GM21526 (cell line): ENCODE measurements around the gene LMBR1.
"Not testable (repeated sequence)": the region's sequence is repeated elsewhere in the genome, so short reads cannot be mapped to it uniquely, and the experiment has no call there.

Experiments
- ATAC-seq: cut with Tn5 transposase; IDR thresholded peaks from one replicate; pipeline ENCODE4 v1.9.1; 2021; ENCODE audit warnings: moderate library complexity; ENCODE audit not compliant: unreplicated experiment, low FRiP score

The LMBR1 gene

GRCh38 chr7:156666368-156667109 is 226.4 kb downstream of the LMBR1 start:
- no peak for ATAC-seq

GRCh38 chr7:156665101-156665500 is 227.9 kb downstream of the LMBR1 start:
- ATAC-seq = no peak

GRCh38 chr7:156662277-156662676 is 230.7 kb downstream of the LMBR1 start:
- ATAC-seq = no peak

- ATAC-seq = no peak
Measured at GRCh38 chr7:156661637-156662036, 231.3 kb downstream of the LMBR1 start.

GRCh38 chr7:156659961-156660360 is 233.0 kb downstream of the LMBR1 start:
- no peak for ATAC-seq

- no peak for ATAC-seq
Measured at GRCh38 chr7:156659203-156659602, 233.8 kb downstream of the LMBR1 start.

GRCh38 chr7:156657681-156658080 is 235.3 kb downstream of the LMBR1 start:
- no peak for ATAC-seq

GRCh38 chr7:156656598-156656997 is 236.4 kb downstream of the LMBR1 start:
- no peak for ATAC-seq

GRCh38 chr7:156655983-156656382 is 237.0 kb downstream of the LMBR1 start:
- no peak for ATAC-seq

- no peak for ATAC-seq
Measured at GRCh38 chr7:156655251-156655650, 237.7 kb downstream of the LMBR1 start.

GRCh38 chr7:156654511-156655234 is 238.3 kb downstream of the LMBR1 start:
- no peak for ATAC-seq

- no peak for ATAC-seq
Measured at GRCh38 chr7:156652886-156653568, 240.0 kb downstream of the LMBR1 start.

- ATAC-seq = no peak
Measured at GRCh38 chr7:156651474-156651873, 241.5 kb downstream of the LMBR1 start.

GRCh38 chr7:156650042-156650441 is 242.9 kb downstream of the LMBR1 start:
- ATAC-seq = no peak

- ATAC-seq = not testable (repeated sequence)
Measured at GRCh38 chr7:156647330-156647729, 245.7 kb downstream of the LMBR1 start.

- no peak for ATAC-seq
Measured at GRCh38 chr7:156642306-156643045, 250.5 kb downstream of the LMBR1 start.

- ATAC-seq = peak; percentile 59
Measured at GRCh38 chr7:156640949-156641485, 252.0 kb downstream of the LMBR1 start.

GRCh38 chr7:156640257-156640948 is 252.6 kb downstream of the LMBR1 start, which contains the start of gene RNF32:
RNF32 (plus strand) TSS chr7:156640774; CDS start chr7:156643878, 3,104 bp downstream.
- peak; percentile 77 for ATAC-seq

GRCh38 chr7:156639426-156640256 is 253.3 kb downstream of the LMBR1 start:
- no peak for ATAC-seq
